ENCODE measurements around the gene SMPD2. TPM values are rescaled to one million over a fixed set of nuclear protein-coding genes. Genes with fewer than 3 reads are reported as not detected.

The SMPD2 gene
- total and polyA plus RNA-seq, 2 of the 4 experiments (the other 2 are of a cell fraction) = 7.7 to 9.0 TPM

DNA sequence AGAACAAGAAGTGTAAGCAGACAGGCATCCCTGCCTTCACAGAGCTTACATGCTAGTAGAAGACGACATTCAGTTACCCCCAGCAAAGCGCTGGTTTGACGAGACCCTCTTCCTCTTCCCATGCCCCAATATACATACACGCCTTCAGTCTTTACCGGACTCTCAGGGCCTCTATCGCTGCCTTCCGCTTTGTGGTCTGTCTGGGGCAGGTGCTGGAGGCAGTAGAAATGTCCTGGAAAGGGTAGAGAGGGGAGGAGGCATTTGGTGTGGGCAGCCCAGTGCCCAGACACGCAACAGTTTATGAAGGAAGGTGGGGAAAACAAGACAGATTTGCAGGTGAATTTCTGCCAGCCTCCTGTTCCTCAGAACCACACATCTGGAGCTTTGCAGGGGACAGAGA is 6.0 kb downstream of the SMPD2 start:
- Histone ChIP-seq H3K9me3 (ENCODE audit: control insufficient read depth, insufficient read depth, low read length) (no peaks in the 10 kb centered on the region), H2AK5ac (ENCODE audit: low read depth, low read length) (no peak overlapping the region), H3K9me1 (ENCODE audit: insufficient read depth, low read length) (peaks cover 19% of the 10 kb centered on the region), H4K8ac (ENCODE audit: low read depth in 2 of 2, low read length in 2 of 2) (no peak overlapping the region), H3K18ac (ENCODE audit: low read depth, low read length) (no peak overlapping the region), H2AFZ (replicated peaks; ENCODE audit: low read length, poor library complexity) (no peak overlapping the region), H3K27me3 (ENCODE audit: control insufficient read depth, insufficient read depth, low read length) (no peaks in the 10 kb centered on the region), H3K4me1 (ENCODE audit: control insufficient read depth, insufficient read depth, low read length) (peaks cover 5% of the 10 kb centered on the region), H2AK9ac (replicated peaks; ENCODE audit: low read depth, low read length, poor library complexity) (no peak overlapping the region), H2BK5ac (ENCODE audit: low read depth, low read length, poor library complexity, severe bottlenecking) (no peak overlapping the region), H3K9ac (ENCODE audit: low read depth, low read length) (no peak overlapping the region), H3K4ac (ENCODE audit: low read depth, low read length) (no peak overlapping the region), H2BK15ac (ENCODE audit: low read depth, low read length) (no peak overlapping the region), H3K56ac (ENCODE audit: extremely low read depth, insufficient read depth, low read length) (no peak overlapping the region), H3K36me3 (ENCODE audit: control insufficient read depth, insufficient read depth, low read length) (peaks cover 66% of the 10 kb centered on the region), H3K79me1 (ENCODE audit: low read depth in 1 of 2, low read length in 2 of 2) (peaks cover 0 to 21% of the 10 kb centered on the region in 2 experiments), H4K5ac (ENCODE audit: low read depth, low read length) (no peak overlapping the region), H2BK120ac (ENCODE audit: low read depth, low read length) (no peak overlapping the region), H3K14ac (replicated peaks; ENCODE audit: low read depth, low read length) (no peak overlapping the region), H3K4me2 (ENCODE audit: low read depth, low read length) (no peak overlapping the region), H2BK20ac (ENCODE audit: low read depth, low read length) (no peak overlapping the region), H4K20me1 (ENCODE audit: insufficient read depth, low read length) (peaks cover 7% of the 10 kb centered on the region; the same call in 1 of the 2 replicates), H3K4me3 (ENCODE audit: insufficient read depth, low read depth, low read length) (no peak overlapping the region), H3K23ac (ENCODE audit: low read depth, low read length) (no peak overlapping the region), H3K27ac (ENCODE audit: insufficient read depth, low read length) (no peak overlapping the region), H4K91ac (ENCODE audit: insufficient read depth, low read depth, low read length) (no peak overlapping the region)
- intact Hi-C loops (cut with micrococcal nuclease) = no loop called here
- no peak for ATAC-seq (ENCODE audit: low read depth)
- ChIA-PET CTCF (no interaction called here), POLR2A (ENCODE audit: unreplicated experiment) (no interaction called here)
- BruUV-seq (replicated peaks) = no TSS peak
- no peak for DNase-seq
- WGBS, 2 experiments (ENCODE audit: extremely low coverage in 2 of 2, insufficient read length in 1 of 2) = no CpG with 5 or more reads among the region's 8 CpGs
- no peak for TF ChIP-seq BHLHE40 (IDR thresholded peaks at IDR 0.05; ENCODE audit: low read depth, low read length)
- no peak for TF ChIP-seq USF2 (IDR thresholded peaks at IDR 0.05; ENCODE audit: low read depth, low read length)
- no peak for TF ChIP-seq MXI1 (IDR thresholded peaks at IDR 0.05; ENCODE audit: borderline replicate concordance, low read depth, low read length)
- TF ChIP-seq MAFK (IDR thresholded peaks at IDR 0.05; ENCODE audit: low read depth, low read length) = no peak
- dilution Hi-C loops (cut with HindIII; ENCODE audit: low sequenced_read_pairs, unreplicated experiment) = no loop called here
- in situ Hi-C loops (cut with MboI; ENCODE audit: low sequenced_read_pairs) = no loop called here

All from IMR-90 (cell line).